HG03442 (cell line): ENCODE results near the gene EXOC6.
"Not testable (repeated sequence)": the region's sequence is repeated elsewhere in the genome, so short reads cannot be mapped to it uniquely, and the experiment has no call there.

Experiments used
- ATAC-seq: cut with Tn5 transposase; IDR thresholded peaks from one replicate; pipeline ENCODE4 v1.9.1; 2021; ENCODE audit warnings: mild to moderate bottlenecking, moderate library complexity; ENCODE audit not compliant: unreplicated experiment

EXOC6 gene

GRCh38 chr10:92876509-92877036 lies 28.3 kb downstream of the EXOC6 start:
- ATAC-seq: no peak

DNA sequence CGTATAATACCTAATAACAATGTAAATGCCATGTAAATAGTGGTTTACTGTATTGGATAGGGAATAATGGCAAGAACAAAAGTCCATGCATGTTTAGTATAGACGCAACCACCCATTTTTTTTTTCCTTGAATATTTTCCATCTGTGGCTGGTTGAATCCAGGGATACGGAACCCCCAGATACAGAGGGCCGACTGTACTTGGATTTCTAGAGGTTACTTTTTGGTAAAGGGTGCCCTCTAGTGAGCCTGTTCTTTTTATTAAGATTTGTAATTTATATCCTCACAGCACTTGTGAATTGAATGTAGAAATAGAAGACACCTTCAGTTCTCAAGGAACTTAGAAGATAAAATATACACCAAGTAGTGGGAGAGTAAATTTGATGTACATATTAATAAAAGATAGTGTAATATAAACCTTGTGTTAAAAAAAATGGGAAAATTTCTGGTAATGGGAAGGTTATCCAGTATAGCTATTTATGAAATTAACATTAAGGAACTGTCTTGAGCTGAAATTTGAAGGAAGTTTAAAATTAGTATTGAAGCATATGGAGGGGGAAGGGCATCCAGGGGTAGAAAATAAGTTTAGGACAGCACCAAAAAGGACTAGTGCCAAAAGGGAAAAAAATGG lies 32.0 kb downstream of the EXOC6 start:
- no peak for ATAC-seq

DNA sequence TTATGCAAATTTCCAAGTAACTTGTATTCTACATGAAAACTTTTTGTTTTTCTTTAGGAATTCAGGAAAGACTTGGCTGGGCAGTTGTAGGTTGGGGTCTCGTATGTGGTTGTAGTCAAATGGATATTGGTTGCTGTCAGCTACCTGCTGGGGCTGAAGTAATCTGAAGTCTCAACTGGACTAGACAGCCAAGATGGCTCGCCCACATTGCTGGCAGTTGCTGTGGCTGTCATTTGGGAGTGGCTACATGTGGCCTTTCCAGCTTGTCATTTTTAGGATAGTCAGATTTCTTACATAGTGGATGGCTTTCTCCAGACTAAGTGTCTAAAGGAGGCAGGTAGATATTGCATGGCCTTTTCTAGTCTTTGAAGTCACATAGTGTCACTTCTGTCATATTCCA lies 32.6 kb downstream of the EXOC6 start:
- ATAC-seq: no peak

DNA sequence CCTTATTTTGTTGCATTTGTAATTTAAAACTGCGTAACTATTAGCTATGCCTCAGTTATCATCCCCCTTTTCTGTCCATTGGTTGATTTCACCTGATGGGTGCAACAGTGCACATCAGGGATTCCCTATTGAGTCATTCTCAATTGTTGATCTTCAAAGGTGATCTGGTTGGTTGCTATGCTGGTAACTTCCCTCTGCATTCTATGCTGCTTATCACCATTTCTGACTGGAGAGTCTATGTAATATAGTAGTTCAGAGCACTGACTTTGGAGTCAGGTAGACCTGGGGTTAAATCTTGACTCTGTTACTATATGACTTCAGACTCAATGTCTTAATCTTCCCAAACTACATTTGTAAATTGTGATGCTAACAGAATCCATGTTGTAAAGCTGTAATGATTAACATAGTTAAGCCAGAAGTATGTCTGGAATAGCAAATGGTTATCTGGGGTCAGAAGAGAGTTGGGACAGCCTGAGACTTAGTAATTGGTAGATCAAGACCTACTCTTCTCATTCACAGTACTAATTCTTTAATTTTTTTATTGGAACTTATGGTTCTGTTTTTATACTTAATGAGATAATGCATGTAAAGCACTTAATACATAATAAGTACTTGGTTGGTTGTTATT lies 38.1 kb downstream of the EXOC6 start:
- no peak for ATAC-seq

- no peak for ATAC-seq
Measured at GRCh38 chr10:92890471-92890870, 42.2 kb downstream of the EXOC6 start.

DNA sequence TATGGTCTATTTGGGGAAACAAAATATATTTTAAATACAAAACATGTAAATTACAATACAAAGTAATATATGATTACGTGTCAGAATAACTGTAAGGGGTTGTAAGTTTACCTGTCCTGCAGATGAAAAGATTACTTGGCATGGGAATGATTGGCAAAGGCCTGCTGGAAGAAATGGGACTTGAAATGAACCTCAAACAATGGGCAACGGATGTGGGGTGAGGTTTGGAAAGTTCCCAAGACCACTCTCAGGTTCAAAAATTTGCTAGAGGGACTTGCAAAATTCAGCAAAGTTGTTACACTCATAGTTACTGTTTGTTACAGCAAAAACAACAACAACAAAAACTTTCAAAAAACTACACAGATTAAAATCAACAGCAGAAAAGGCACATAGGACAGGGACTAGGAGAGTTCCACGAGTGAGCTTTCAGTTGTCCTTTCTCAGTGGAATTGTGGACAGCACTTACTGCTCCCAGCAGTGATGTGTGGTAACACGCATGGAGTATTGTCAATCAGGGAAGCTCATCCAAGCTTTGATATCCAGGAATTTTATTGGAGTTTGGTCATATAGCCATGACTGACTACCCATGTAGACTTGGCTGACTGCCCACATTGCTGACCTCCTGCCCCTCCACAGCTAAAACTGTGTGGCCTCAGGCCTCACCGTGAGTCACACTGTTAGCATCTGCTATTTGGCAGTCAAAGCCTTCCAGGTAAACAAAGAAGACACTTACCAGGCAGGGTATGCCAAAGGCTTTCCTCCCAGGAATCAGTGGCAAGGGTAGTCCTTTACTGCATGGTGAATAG lies 43.8 kb downstream of the EXOC6 start:
- ATAC-seq: no peak

GRCh38 chr10:92892691-92893054 lies 44.4 kb downstream of the EXOC6 start:
- no peak for ATAC-seq

DNA sequence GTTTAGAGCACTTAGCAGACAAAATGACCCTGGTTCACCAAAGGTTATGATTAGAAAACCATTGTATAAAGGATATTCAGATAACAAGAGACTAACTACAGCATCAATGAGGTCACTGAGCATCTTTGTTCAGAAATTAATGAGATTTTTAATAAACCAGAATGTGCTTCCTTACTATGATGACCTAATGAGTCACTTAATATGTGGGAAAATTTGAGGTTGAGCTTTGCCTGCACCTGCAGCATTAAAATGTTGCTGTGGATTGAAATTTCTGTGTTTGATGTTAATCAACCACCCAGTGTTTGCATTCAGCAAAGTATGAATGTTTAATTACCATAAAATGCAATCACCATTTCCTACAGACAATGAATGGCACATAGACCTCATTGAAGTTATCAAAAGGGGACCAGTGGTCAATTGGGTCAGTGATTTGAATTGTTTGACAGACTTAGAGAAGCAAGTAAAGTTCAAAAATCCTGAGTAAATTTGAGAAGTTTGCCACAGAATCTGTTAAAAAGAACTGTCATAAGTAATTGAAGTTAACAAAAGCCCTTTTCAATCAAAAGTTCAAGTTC lies 45.8 kb downstream of the EXOC6 start:
- no peak for ATAC-seq

DNA sequence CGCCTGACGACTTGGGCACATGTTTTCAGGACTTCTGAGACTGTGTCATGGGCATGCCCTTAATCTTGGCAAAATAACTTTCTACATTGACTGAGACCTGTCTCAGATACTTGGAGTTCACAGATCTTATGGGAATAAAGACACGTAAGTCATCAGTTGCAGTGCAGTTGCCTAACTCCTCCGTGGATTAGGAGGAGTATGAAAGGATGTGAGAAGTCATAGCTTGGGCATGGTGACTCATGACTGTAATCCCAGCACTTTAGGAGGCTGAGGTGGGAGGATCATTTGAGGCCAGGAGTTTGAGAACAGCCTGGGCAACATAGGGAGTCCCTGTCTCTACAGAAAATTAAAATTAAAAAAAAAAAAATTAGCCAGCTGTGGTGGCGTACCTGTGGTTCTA lies 49.6 kb downstream of the EXOC6 start:
- no peak for ATAC-seq

DNA sequence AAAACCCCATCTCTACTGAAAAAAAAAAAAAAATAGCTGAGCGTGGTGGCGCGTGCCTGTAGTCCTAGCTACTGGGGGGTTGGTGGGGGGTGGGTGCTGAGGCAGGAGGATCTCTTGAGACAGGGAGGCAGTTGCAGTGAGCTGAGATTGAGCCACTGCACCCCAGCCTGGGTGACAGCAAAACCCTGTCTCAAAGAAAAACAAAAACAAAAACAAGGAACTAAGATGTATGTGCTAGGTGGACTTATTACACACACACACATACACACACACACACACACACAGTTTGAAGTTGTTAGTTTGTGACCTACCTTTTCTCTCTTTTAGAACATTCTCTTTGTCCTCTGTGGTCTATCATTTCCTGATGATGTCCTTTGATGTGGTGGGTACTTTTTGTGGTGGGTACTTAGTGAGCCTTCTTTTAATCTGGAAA lies 53.5 kb downstream of the EXOC6 start:
- no peak for ATAC-seq

GRCh38 chr10:92903633-92904032 lies 55.3 kb downstream of the EXOC6 start:
- no peak for ATAC-seq

GRCh38 chr10:92907280-92907679 lies 59.0 kb downstream of the EXOC6 start:
- no peak for ATAC-seq

DNA sequence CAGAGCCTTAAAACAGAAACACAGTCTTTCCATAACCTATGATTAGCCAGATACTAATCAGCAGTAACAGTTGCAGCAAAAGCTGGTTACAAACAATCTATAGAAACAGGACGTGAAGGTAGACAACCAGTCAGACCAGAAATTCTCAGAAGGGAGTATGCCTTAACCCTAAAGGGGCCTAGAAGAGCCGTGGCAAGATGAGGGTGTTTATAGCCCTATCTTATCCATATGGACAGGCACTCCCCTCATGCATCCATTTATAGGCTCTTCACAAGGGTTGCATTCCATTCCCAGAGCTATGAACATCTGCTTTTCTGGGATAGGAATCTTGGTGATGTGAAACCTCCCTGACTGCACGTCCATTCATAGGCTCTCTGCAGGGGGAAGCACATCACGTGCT lies 64.3 kb downstream of the EXOC6 start:
- not testable (repeated sequence) for ATAC-seq

DNA sequence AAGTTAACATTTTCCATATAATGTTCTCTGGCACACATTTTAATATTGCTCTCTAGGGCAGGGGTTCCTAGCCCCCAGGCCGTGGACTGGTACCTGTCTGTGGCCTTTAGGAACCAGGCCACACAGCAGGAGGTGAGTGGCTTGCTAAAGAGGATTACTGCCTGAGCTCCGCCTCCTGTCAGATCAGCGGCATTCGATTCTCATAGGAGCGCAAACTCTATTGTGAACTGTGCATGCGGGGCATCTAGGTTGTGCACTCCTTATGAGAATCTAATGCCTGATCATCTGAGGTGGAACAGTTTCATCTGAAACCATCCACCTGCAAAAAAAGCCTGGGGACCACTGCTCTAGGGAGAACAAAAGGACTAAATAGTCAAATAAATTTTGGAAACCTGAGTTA lies 65.7 kb downstream of the EXOC6 start:
- no peak for ATAC-seq

- peak; percentile 72 for ATAC-seq
Measured at GRCh38 chr10:92914478-92915325, 66.4 kb downstream of the EXOC6 start.

DNA sequence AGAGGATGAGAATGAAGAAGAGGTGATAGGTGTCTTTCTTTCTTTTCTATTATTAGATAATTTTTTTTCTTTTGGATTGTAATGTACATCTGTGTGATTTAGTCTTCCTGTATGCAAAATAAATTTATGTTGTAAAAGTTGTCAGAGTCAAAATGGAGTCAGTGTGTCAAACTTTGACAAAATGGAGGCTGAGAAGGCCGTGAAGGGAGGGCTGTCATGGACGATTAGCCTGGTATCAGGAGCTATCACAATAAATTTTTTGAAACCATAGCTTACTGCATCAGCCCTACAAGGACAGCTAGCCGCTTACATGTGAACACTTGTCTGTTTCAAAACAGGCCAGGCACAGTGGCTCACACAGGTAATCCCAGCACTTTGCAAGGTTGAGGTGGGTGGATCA lies 67.6 kb downstream of the EXOC6 start:
- no peak for ATAC-seq

DNA sequence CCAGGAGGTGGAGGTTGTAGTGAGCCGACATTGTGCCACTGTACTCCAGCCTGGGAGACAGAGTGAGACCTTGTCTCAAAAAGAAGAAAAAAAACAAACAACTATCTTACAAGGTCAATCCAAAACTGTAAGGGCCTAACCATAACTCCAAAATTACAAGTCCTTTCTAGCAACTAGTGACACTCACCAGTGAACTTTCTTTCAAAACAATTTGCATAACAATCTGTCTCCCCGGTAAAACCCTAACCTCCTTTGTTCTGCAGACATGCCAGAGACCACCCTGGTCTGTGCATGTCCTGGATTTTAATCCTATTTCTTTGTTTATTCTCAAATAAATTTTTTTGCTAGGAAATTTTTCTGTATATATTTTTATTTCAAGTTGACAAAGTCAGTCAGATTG lies 68.1 kb downstream of the EXOC6 start:
- ATAC-seq: no peak

DNA sequence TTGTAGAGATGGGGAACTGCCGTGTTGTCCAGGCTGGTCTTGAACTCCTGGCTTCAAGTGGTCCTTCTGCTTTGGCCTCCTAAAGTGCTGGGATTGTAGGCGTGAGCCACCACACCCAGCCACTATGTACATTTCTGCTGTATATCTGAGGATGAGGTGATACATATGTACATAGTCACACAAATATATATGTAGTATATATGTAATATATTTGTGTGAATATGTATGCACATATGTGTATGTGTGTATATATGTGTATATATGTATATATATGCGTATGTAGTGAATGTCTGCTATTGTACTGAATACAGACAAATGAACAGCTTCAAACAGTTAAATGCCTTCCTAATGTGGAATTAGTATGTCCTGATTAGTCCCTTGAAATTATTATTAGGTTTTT lies 70.3 kb downstream of the EXOC6 start:
- ATAC-seq: no peak

DNA sequence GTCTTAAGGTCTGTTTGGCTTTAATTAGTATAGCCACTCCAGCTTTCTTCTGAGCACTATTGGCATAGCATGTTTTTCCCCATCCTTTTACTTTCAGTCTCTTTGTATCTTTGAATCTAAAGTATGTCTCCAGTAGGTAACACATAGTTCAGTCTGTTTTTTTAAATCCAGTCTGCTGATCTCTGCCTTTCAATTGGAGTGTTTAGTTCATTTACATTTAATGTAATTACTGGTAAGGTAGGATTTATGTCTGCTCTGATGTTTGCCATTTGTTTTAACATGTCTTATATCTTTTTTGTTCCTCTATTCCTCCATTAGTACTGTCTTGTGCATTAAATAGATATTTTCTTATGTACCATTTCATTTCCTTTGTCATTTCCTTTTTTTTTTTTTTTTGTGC lies 72.5 kb downstream of the EXOC6 start:
- ATAC-seq: no peak

DNA sequence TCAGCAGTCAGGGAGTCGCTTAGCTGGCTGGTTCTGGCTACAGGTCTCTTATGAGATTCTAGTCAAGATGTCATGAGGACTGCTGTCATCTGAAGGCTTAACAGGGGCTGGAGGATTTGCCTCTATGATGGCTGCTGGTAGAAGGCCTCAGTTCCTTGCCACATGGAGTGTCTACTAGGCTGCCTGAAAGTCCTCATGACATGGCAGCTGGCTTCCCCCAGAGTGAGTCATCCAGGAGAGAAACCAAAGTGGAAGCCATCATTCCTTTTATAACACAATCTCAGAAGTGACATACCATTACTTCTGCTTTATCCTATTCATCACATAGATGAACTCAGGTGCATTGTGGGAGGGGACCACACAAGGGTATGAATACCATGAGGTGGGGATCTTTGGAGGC lies 75.1 kb downstream of the EXOC6 start:
- ATAC-seq: no peak

DNA sequence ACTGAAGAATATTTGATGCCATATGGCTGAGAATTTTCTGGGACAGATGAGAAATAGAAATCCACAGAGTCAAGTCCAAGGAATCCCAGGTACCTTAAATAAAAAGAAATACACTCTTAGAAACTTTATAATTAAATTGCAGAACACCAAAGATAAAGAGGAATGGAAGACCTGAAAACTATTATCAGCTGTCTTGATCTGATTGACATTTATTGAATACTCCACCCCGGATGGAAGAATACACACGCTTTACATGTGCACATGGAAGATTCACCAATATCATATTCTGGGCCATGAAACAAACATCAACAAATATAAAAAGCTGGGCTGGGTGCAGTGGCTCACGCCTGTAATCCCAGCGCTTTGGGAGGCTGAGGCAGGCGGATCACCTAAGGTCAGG lies 81.6 kb downstream of the EXOC6 start:
- ATAC-seq: no peak
